GM12878 (cell line): Measurements from ENCODE around the gene PPAT.

Experiments
- CHD4 ChIP-seq: fragments of 200-600 bp; sonication (generic); IDR thresholded peaks from 2 replicates; pipeline ENCODE4 v1.6.1; 2016; ENCODE audit warnings: mild to moderate bottlenecking
- CTCF ChIP-seq, 3 experiments: IDR thresholded peaks in 2 of 3; conservative IDR thresholded peaks in 1 of 3; 2 replicates each; pipeline ENCODE4 v1.5.1; 2011; ENCODE audit warnings: low read depth in 3 of 3, low read length in 3 of 3, mild to moderate bottlenecking in 3 of 3, control low read depth in 2 of 3, moderate library complexity in 2 of 3, inconsistent platforms in 1 of 3, mixed read lengths in 1 of 3; ENCODE audit not compliant: control insufficient read depth in 2 of 3, insufficient read depth in 1 of 3; ENCODE audit errors: extremely low read depth in 1 of 3
- E2F8 ChIP-seq: fragments of 450-650 bp; IDR thresholded peaks from 2 replicates; pipeline ENCODE4 v1.6.1; 2018; ENCODE audit warnings: mild to moderate bottlenecking, low read depth, moderate library complexity; ENCODE audit not compliant: partially characterized antibody
- ELK1 ChIP-seq: IDR thresholded peaks from 2 replicates; pipeline ENCODE4 v1.6.1; 2012; ENCODE audit warnings: low read depth, low read length, improper control_type of control experiment

- TF ChIP-seq E2F8 (no peak), CHD4 (no peak), CTCF (IDR thresholded peaks at IDR 0.05 in 2 of 3, conservative IDR thresholded peaks at IDR 0.05 in 1 of 3; ENCODE audit: control insufficient read depth in 2 of 3, extremely low read depth in 1 of 3, insufficient read depth in 1 of 3, low read depth in 3 of 3, low read length in 3 of 3) (no peak), ELK1 (no peak)
Observed at GRCh38 chr4:56391270-56391669, 44.1 kb downstream of the PPAT start.
